Measurements from ENCODE around the gene SHISA5. TPM values are rescaled to one million over a fixed set of nuclear protein-coding genes. Genes with fewer than 3 reads are reported as not detected.
"Not testable (repeated sequence)": the region's sequence is repeated elsewhere in the genome, so short reads cannot be mapped to it uniquely, and the experiment has no call there.

SHISA5 gene, protein sequence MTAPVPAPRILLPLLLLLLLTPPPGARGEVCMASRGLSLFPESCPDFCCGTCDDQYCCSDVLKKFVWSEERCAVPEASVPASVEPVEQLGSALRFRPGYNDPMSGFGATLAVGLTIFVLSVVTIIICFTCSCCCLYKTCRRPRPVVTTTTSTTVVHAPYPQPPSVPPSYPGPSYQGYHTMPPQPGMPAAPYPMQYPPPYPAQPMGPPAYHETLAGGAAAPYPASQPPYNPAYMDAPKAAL
- 10 to 100 TPM; 68.8 to 73.5 TPM for total RNA-seq

DNA sequence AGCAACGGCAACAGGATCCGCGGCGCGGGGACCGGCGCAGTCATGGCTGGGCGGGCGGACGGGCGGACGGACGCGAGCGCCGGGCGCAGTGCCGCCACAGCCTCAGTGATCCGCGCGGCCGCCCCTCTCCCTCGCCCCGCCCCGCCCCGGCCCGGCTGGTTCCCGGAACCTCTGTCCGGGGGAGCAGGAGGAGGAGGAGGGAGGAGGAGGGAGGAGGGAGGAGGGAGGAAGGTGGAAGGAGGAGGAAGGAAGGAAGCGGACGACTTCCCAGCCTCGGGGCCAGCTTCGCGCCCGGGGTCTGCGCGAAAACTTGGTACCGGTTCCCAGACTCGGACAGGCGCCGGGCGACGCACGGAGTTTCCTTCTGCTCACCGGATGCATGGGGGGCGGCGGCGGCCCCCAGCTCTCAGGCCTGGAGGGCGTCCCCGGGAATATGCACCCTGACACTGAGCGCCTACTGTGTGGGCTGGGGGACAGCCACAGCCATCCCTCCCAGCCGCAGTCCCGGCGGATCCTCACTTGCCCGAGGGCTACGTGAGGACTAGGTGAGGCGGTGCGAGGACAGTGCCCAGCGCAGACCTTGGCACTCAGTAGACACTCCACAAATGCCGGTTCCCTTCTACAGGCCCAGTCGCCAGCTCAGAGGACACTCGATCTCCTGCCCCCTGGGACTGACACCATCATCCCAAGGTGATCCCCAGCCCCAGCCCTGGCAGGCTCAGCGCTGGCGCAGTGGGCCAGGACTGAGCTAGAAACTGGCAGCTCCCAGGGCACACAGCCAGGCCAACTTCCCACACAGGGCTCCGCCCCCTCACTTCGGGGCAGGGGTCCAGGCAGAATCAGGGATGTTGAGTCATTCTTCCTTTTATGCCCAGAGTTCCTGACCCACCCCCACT is at the start of gene SHISA5:
Gene SHISA5, minus strand, starts transcription at position 124 of the 896 bp plus-strand sequence. Its CDS starts 80 bp downstream, at position 44.
- peak within 1 kb of the TSS; percentile 73 for H3K4me3 Mint-ChIP-seq
- H3K4me1 Mint-ChIP-seq = peaks cover 34% of the 10 kb centered on the region
- peak within 1 kb of the TSS; percentile 69 for H3K27ac Mint-ChIP-seq
- no peaks in the 10 kb centered on the region for H3K36me3 Mint-ChIP-seq
- no peaks in the 10 kb centered on the region for H3K9me3 Mint-ChIP-seq
- H3K27me3 Mint-ChIP-seq = no peaks in the 10 kb centered on the region
- DNase-seq = peak; percentile 66

DNA sequence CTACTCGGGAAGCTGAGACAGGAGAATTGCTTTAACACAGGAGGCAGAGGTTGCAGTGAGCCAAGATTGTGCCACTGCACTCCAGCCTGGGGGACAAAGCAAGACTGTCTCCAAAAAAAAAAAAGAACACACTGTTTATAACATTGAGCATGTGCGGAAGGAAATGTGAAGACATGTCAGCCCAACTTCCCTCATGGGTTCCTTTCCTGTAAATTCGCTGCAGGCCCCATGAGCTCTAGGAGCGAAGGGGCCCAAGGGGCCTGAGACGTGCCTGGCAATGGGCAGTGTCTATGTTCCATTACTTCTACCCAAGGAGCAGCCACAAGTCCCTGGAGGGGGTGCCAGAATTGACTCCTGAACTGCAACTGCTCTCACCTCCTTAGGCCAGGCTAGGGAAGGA is 49.4 kb upstream of the SHISA5 start:
- no peak for DNase-seq
- Mint-ChIP-seq H3K27ac (no peak overlapping the region), H3K27me3 (no peaks in the 10 kb centered on the region), H3K9me3 (no peaks in the 10 kb centered on the region), H3K4me3 (no peak overlapping the region), H3K4me1 (peaks cover 24% of the 10 kb centered on the region), H3K36me3 (peaks cover 6% of the 10 kb centered on the region)

DNA sequence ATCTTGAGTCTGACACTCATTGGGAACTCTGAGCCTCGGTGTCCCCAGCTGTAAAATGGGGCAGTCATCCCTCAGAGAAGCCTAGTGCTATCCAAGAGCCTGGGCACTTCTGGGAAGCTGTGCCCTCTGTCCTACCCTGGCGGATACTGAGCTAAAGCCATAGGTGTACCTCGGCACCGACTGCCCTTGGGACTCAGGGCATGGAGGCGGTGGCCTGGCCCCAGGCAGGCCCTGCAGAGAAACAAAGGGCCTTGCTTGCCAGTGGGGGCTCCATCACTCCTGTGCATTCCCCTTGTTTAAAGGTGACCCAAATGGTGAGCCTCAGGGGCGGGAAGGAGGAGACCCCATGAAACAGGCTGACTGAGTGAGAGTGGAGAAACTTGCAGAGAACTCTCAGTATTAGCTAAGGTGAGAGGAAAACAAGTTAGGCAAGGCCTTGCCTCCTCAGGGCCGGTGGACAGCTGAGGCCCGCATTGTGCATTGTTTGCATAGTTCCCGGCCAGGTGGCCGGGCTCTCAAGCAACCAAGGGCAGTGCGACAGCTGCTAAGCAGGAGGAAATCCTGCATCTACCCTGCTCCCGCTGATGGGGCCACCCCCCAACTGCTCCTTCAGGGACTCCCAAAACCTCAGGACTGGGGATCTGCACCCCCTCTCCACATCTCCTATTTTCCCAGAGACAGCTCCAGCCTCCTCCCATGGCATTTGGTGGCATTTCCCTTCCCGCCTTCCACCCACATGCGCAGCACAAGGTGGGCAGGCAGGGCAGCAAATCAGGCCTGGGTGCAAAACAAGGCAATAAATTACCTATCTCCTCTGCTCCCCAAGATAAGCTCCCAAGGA is 48.4 kb upstream of the SHISA5 start:
- Mint-ChIP-seq H3K27me3 (no peaks in the 10 kb centered on the region), H3K4me1 (peaks cover 21% of the 10 kb centered on the region), H3K27ac (no peak overlapping the region), H3K4me3 (no peak overlapping the region), H3K9me3 (no peaks in the 10 kb centered on the region), H3K36me3 (peaks cover 12% of the 10 kb centered on the region)
- no peak for DNase-seq

DNA sequence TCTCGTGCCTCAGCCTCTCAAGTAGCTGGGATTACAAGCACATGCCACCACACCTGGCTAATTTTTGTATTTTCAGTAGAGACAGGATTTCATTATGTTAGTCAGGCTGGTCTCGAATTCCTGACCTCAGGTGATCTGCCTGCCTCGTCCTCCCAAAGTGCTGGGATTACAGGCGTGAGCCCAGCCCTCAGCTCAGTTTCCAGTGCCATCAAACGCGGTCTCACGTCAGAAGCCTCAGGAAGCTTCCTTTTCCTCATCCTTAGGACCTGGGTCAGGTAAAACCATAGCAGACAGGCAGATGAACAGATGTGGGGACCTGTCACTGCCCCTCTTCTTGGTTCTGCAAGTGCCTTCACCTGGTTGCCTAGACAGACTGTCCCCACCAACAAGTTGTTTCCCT is 47.7 kb upstream of the SHISA5 start:
- H3K4me1 Mint-ChIP-seq = peaks cover 20% of the 10 kb centered on the region
- DNase-seq, H3K9me3 Mint-ChIP-seq, H3K27me3 Mint-ChIP-seq, H3K27ac Mint-ChIP-seq, H3K4me3 Mint-ChIP-seq: not testable (repeated sequence)
- H3K36me3 Mint-ChIP-seq = peaks cover 16% of the 10 kb centered on the region

DNA sequence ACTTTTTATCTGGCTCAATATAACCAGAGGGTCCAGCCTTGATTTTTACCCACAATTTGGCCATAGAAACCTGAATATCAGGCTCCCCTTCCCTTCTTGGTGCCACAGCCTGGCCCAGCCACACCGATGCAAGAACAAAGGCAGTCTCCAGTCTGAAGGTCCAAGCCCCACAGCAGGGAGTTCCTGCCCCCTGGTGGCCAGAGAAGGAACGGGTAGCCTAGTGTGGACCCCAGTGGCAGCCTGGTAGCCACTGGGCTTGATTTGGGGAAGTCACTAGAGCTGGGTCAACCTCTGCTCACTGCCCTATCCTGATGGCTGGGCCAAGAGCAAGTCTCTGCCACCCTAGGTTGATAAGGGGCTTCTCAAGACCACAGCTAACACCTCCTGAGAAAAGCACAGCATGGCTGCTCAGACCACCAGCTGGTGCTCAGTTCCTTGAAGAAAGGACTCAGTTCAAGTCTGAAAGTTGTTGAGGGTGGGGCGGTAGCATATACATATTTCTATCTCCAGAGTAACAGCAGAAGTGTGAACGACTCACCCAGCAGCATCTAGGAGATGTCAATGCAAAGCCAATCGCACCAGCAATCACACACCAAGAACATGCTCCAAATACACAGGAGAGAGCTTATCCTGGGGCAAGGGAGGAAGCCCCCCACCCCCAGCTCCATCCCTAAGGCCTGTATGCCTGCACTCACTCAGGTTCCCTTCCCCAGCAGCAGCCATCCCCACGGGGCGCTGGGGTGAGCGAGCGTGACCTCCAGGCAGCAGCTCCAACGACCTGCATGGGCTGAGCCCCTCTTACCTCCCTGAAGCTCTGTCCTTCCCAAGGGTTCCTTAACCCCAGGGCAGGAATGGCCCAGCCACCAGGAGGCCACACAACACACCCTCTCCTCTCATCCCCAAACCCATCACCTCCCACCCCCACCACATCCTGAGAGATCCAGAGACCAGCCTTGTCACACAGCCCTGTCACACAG is 45.0 kb upstream of the SHISA5 start:
- Mint-ChIP-seq H3K27me3 (no peaks in the 10 kb centered on the region), H3K4me1 (peaks cover 6% of the 10 kb centered on the region), H3K9me3 (no peaks in the 10 kb centered on the region), H3K4me3 (no peak overlapping the region), H3K36me3 (peaks cover 18% of the 10 kb centered on the region), H3K27ac (no peak overlapping the region)
- peak; percentile 77 for DNase-seq

DNA sequence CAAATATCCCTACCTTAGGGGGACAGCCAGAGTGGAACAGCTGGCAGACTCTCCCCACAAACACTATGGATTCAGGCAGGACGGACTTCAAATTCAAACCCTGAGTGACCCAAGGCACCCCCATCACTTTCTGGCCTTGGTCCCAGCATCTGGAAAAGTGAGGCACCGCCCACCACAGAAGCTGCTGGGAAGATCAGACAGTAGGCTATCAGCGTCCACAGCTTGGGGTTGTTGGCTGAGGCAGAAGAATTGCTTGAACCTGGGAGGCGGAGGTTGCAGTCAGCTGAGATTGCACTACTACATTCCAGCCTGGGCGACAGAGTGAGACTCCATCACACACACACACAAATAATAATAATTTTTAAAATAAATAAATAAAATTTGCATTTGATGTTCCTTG is 44.2 kb upstream of the SHISA5 start:
- no peak for DNase-seq
- H3K9me3 Mint-ChIP-seq = no peaks in the 10 kb centered on the region
- peaks cover 23% of the 10 kb centered on the region for H3K36me3 Mint-ChIP-seq
- H3K27ac Mint-ChIP-seq = no peak overlapping the region
- no peaks in the 10 kb centered on the region for H3K27me3 Mint-ChIP-seq
- peaks cover 6% of the 10 kb centered on the region for H3K4me1 Mint-ChIP-seq
- no peak overlapping the region for H3K4me3 Mint-ChIP-seq

DNA sequence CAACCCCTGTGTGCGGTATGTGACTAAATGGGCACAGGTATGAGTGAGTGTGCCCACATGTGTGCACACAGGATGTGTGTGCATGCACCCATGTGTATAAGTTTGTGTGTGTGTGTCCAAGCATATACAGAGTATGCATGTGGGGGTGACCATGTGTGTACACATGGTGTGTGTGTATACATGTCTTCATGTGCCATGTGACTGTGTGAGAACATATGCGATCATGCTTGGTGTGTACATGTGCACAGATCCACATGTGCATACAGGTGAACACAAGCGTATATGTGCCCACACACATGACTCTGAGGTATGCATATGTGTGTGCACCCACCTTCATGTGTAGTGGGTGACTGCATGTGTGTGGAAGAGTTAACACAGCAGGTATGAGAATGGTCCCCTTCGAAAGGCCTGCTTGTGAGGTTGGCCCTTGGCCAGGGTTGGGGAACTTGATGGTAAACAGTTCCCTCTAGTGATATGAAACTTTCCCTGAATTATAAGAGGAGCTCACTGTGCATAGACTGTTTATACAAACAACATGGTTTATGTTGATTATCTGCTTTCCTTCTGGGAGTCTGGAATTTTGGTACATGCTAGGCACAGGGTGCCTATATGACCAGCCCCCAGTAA is 42.3 kb upstream of the SHISA5 start:
- H3K27ac Mint-ChIP-seq = no peak overlapping the region

DNA sequence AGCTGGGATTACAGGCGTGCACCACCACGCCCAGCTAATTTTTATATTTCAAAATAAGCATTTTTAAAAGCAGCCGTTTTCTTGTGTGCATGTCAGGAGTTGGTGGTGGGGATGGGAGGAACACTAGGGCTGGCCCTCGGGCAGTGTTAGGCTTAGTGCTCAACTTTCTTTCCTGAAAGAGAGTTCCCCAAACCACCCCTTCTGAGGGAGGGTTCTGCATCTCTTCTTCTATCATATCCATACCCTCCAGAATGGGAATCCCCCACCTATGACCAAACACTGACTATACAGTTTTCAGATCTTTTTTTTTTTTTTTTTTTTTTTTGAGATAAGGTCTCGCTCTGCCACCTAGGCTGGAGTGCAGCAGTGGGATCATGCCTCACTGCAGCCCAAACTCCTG is 40.2 kb upstream of the SHISA5 start:
- Mint-ChIP-seq H3K36me3 (peaks cover 32% of the 10 kb centered on the region), H3K4me1 (peaks cover 3% of the 10 kb centered on the region), H3K27ac (no peak overlapping the region), H3K9me3 (no peaks in the 10 kb centered on the region), H3K4me3 (no peak overlapping the region), H3K27me3 (no peaks in the 10 kb centered on the region)
- DNase-seq = no peak

More for the DNA sequence above, 42.3 kb upstream of the SHISA5 start:
- Mint-ChIP-seq H3K27me3 (no peaks in the 10 kb centered on the region), H3K4me3 (no peak overlapping the region), H3K36me3 (peaks cover 32% of the 10 kb centered on the region), H3K9me3 (no peaks in the 10 kb centered on the region), H3K4me1 (peaks cover 6% of the 10 kb centered on the region)
- DNase-seq = no peak

DNA sequence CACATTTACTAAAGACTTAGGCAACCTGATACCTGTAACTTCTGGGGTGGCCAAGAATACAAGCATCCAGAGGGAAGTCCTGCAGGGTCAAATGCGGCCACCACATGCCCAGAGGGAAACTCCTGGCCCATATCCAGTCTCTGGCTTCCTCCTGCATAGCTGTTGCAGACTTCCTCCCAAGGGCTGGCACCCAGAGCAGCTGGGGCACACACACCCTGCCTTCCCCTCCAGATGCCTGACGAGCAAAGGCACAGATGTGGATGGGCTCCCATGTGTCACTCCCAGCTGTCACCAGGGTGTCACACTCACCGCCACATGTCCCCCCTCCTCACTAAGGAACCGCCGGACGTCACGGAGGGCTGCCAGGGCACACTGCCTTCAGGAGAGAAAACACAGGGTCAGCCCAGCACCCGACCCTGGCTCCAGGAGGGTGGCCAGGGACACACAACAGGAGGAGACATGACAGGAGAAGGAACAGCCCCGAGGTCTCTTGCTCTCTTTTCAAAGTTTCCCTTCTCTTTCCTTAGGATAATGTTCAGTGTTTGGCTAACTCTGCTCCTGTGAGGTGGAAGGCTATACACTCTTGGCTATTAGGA is 39.4 kb upstream of the SHISA5 start:
- H3K9me3 Mint-ChIP-seq = no peaks in the 10 kb centered on the region
- no peak overlapping the region for H3K27ac Mint-ChIP-seq
- H3K36me3 Mint-ChIP-seq = peaks cover 32% of the 10 kb centered on the region
- no peak for DNase-seq
- no peak overlapping the region for H3K4me3 Mint-ChIP-seq
- no peaks in the 10 kb centered on the region for H3K4me1 Mint-ChIP-seq
- no peaks in the 10 kb centered on the region for H3K27me3 Mint-ChIP-seq

DNA sequence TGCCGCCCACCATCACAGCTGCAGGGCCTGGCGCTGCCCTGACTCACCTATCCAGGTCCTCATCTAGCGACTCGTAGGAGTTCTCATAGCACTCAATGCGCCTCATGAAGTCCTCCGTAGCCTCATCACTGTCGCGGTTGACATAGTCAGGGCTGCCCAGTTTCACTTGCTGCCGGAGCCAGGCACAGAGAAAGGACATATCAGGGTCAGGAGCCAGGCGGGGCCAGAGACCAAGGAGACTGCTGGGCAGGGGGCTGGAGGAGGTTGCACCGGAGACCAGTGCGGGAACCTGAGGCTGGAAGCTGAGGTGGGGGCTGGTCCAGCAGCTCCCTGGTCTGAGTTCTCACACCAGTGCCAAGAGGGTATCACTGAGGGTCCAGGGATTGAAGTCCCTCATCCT is 34.5 kb upstream of the SHISA5 start:
- no peak for DNase-seq
- Mint-ChIP-seq H3K27me3 (no peaks in the 10 kb centered on the region), H3K9me3 (no peaks in the 10 kb centered on the region), H3K27ac (no peak overlapping the region), H3K36me3 (peaks cover 26% of the 10 kb centered on the region), H3K4me3 (no peak overlapping the region), H3K4me1 (no peaks in the 10 kb centered on the region)

DNA sequence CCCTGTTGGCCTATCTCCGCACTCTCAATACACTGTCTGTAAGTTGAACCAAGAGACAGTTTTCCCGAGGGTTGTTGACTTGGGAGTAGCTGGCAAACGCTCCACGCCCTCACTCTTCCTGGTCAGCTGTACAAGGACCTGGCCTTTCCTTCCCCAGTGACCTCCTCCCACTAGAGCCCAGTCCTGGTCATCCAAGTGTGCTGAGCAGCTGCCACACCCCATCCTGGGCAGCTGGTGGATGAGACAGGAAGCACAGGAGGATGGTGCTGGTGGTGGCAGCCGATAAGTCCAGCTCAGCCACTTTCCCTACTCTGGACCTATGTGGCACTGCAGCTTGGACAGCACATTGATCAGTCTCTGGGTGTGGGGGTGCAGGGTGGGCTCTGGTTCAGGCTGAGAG is 32.8 kb upstream of the SHISA5 start:
- Mint-ChIP-seq H3K27me3 (no peaks in the 10 kb centered on the region), H3K27ac (no peak overlapping the region), H3K4me1 (no peaks in the 10 kb centered on the region), H3K4me3 (no peak overlapping the region), H3K9me3 (no peaks in the 10 kb centered on the region), H3K36me3 (peaks cover 20% of the 10 kb centered on the region)
- no peak for DNase-seq

DNA sequence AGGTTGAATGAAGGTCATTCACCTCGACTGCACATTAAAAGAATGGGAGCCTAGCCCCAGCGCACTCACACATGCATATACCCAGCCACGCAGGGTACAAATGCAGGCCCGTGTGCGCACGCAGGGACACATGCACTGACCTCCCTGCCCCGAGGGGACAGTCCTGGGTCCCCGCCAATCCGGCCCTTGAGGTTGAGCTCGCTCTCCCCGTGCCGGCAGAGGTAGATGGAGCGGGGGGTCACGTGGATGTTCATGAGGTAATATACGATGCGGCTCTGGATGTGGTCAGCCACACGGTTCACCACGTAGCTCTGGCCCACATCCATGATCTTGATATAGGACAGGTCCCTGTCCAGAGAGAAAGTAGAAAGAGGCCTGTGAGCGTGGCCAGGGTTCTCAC is 32.1 kb upstream of the SHISA5 start:
- Mint-ChIP-seq H3K4me3 (no peak overlapping the region), H3K9me3 (no peaks in the 10 kb centered on the region), H3K27ac (no peak overlapping the region), H3K36me3 (peaks cover 19% of the 10 kb centered on the region), H3K4me1 (no peaks in the 10 kb centered on the region), H3K27me3 (no peaks in the 10 kb centered on the region)
- DNase-seq = no peak

DNA sequence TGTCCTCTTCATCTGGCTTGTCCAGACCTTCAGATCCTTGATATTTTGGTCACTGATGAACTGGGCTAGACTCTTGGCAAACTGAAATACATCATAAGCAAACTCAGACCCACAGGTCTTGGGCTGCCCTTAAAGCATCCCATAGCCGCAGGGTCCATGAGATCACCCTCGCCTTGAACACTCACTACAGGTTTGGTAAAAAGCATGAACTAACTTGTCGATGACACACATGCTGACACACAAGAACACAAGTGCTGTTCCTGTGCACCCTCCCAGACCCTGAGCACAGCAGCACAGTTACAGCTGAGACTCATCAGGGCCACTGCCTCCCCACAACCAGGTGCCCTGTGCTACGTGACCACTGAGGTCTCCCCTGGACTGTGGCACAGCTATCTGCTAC is 31.6 kb upstream of the SHISA5 start:
- H3K27me3 Mint-ChIP-seq = no peaks in the 10 kb centered on the region
- no peak overlapping the region for H3K4me3 Mint-ChIP-seq
- no peak overlapping the region for H3K27ac Mint-ChIP-seq
- no peak for DNase-seq
- peaks cover 19% of the 10 kb centered on the region for H3K36me3 Mint-ChIP-seq
- H3K4me1 Mint-ChIP-seq = no peaks in the 10 kb centered on the region
- H3K9me3 Mint-ChIP-seq = no peaks in the 10 kb centered on the region
